ENCODE measurements around the gene LARP4B.

LARP4B gene

GRCh38 chr10:805620-806305, 125.7 kb downstream of the LARP4B start:
- no peak for DNase-seq

- no peak for DNase-seq
Measured at GRCh38 chr10:804787-805619, 126.5 kb downstream of the LARP4B start.

- no peak for DNase-seq
Measured at GRCh38 chr10:804191-804781, 127.2 kb downstream of the LARP4B start.

GRCh38 chr10:803041-803741, 128.3 kb downstream of the LARP4B start:
- no peak for DNase-seq

- DNase-seq, result no peak
Measured at GRCh38 chr10:802506-802905, 129.0 kb downstream of the LARP4B start.

- no peak for DNase-seq
Measured at GRCh38 chr10:797179-797578, 134.3 kb downstream of the LARP4B start.

- DNase-seq, result no peak
Measured at GRCh38 chr10:796233-796632, 135.3 kb downstream of the LARP4B start.

- DNase-seq, result no peak
Measured at GRCh38 chr10:794382-794956, 137.0 kb downstream of the LARP4B start.

GRCh38 chr10:792792-793100, 138.8 kb downstream of the LARP4B start:
- no peak for DNase-seq

GRCh38 chr10:792083-792791, 139.3 kb downstream of the LARP4B start:
- DNase-seq, result no peak

GRCh38 chr10:791639-792038, 139.9 kb downstream of the LARP4B start:
- DNase-seq, result no peak

- no peak for DNase-seq
Measured at GRCh38 chr10:790821-791551, 140.5 kb downstream of the LARP4B start.

- DNase-seq, result no peak
Measured at GRCh38 chr10:789831-790701, 141.4 kb downstream of the LARP4B start.

GRCh38 chr10:788796-789748, 142.4 kb downstream of the LARP4B start:
- peak; percentile 31 for DNase-seq

GRCh38 chr10:787933-788651, 143.4 kb downstream of the LARP4B start:
- DNase-seq, result no peak

- DNase-seq, result no peak
Measured at GRCh38 chr10:786633-787474, 144.7 kb downstream of the LARP4B start.

- DNase-seq, result no peak
Measured at GRCh38 chr10:785861-786214, 145.7 kb downstream of the LARP4B start.

Measured in NCI-H748 treated with DMSO at 0.1 percent for 48 hours (cell line).